Activated naive CD8-positive, alpha-beta T cell treated with anti-CD3 and anti-CD28 coated beads, Interleukin-2, amount 10 ng/mL, durations not matched to agents 7 days and 5 days (primary cell): ENCODE measurements around the gene YTHDC2. TPM values are rescaled to one million over a fixed set of nuclear protein-coding genes. Genes with fewer than 3 reads are reported as not detected.

Experiments used
- ATAC-seq: fragments of 150-1000 bp; cut with Tn5 transposase; one replicate; pipeline ENCODE4 v1.10.0; 2021; ENCODE audit warnings: low read depth, moderate library complexity
- POLR2A ChIA-PET: fragments of 350-600 bp; sonication (Branson Sonifier 250); formaldehyde crosslinking; loops from one replicate; lab custom pipeline; 2021; ENCODE audit warnings: antibody characterized with exemption; lab: Charles Lee
- DNase-seq: peaks from one replicate; pipeline ENCODE4 v3.0.0; 2021
- H3K27ac Mint-ChIP-seq: one replicate; pipeline ENCODE4 v1.8.0; 2022; ENCODE audit warnings: mild to moderate bottlenecking, mixed read lengths
- H3K27me3 Mint-ChIP-seq: one replicate; pipeline ENCODE4 v1.8.0; 2022; ENCODE audit warnings: mild to moderate bottlenecking, moderate library complexity, mixed read lengths
- H3K36me3 Mint-ChIP-seq: one replicate; pipeline ENCODE4 v1.8.0; 2021; ENCODE audit warnings: mild to moderate bottlenecking, mixed read lengths
- H3K4me1 Mint-ChIP-seq: one replicate; pipeline ENCODE4 v1.8.0; 2021; ENCODE audit warnings: mixed read lengths
- H3K4me3 Mint-ChIP-seq: one replicate; pipeline ENCODE4 v1.8.0; 2022; ENCODE audit warnings: mild to moderate bottlenecking, moderate library complexity, mixed read lengths
- H3K9me3 Mint-ChIP-seq: one replicate; pipeline ENCODE4 v1.8.0; 2021; ENCODE audit warnings: mixed read lengths
- total RNA-seq, 2 experiments: library from RNA; stranded (reverse); gene quantifications; one replicate each; pipeline ENCODE4 v1.2.3, GENCODE V29; 2021

Gene YTHDC2
- total RNA-seq, 2 experiments from 2014 or later: 37.7 to 37.9 TPM

DNA sequence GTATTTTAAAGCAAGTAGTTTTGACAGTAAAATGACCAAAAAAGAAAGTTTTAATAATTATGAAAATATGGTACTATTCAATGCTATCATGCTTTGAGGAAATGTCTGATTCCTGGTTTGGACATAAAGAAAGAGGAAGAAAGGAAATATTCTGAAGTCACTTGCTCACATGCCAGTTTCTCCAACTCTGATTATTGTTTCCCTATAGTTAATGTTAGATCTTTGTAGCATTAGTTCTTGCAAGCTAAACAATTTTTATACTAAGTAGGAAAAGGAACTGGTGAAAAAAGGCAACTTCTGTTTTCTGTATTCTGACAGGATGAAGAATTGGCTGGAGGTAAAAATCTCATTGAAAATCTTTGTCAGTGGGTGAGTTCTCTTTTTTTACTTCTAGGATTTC is 119.5 kb downstream of the YTHDC2 start:
- ATAC-seq (no peak), DNase-seq (no peak)
- Mint-ChIP-seq H3K27ac (no peak overlapping the region), H3K4me3 (no peak overlapping the region), H3K9me3 (no peaks in the 10 kb centered on the region), H3K36me3 (no peaks in the 10 kb centered on the region), H3K4me1 (no peaks in the 10 kb centered on the region), H3K27me3 (peaks cover 13% of the 10 kb centered on the region)
- POLR2A ChIA-PET: no interaction called here

DNA sequence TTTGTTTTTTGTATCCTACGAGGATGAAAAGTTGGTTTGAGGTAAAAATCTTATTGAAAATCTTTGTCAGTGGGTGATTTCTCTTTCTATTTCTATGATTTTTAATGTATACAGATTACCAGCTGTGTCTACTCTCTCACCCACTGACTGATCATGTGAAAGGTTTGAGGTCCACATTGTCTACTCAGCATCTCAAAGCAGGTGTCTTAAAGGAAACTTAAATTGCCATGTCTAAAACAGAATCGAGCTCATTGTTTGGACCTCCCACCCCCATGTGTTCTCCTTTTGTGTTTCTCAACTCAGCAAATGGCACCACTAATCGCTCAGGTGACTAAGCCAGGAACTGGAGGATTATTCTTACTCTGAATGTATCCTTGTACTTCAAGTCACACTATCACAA is 121.5 kb downstream of the YTHDC2 start:
- no peaks in the 10 kb centered on the region for H3K4me1 Mint-ChIP-seq
- DNase-seq: no peak
- no peak for ATAC-seq
- H3K36me3 Mint-ChIP-seq: no peaks in the 10 kb centered on the region
- H3K27me3 Mint-ChIP-seq: peaks cover 10% of the 10 kb centered on the region
- no peaks in the 10 kb centered on the region for H3K9me3 Mint-ChIP-seq
- POLR2A ChIA-PET: no interaction called here
- no peak overlapping the region for H3K4me3 Mint-ChIP-seq
- H3K27ac Mint-ChIP-seq: no peak overlapping the region

DNA sequence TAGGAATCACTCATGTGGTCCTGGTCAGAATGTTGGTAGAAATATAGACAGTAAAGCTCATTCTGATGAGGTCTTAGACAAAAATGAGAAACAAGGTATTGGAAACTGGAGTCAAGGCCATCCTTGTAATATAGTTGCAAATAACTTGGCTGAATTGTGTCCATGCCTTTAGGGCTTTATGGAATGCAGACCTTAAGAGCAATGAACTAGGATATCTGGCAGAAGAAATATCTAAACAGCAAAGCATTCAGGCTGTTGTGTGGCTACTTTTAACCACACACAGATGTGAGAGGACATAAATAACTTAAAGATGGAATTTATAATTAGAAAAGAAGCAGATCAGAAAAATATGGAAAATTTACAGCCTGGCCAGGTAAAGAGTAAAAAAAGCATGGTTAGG is 128.2 kb downstream of the YTHDC2 start:
- no peaks in the 10 kb centered on the region for H3K9me3 Mint-ChIP-seq
- H3K27ac Mint-ChIP-seq: no peak overlapping the region
- no peaks in the 10 kb centered on the region for H3K4me1 Mint-ChIP-seq
- POLR2A ChIA-PET: no interaction called here
- ATAC-seq (no peak), DNase-seq (no peak)
- H3K27me3 Mint-ChIP-seq: no peaks in the 10 kb centered on the region
- H3K4me3 Mint-ChIP-seq: no peak overlapping the region
- no peaks in the 10 kb centered on the region for H3K36me3 Mint-ChIP-seq

Other genes starting within 250 kb of the YTHDC2 start
- not detected for gene TSSK1B, start 78.7 kb upstream of the YTHDC2 start, total RNA-seq
- gene MCC, start 25.2 kb upstream of the YTHDC2 start, total RNA-seq: 1 to 10 TPM; 3.8 to 4.4 TPM